HG02973 (cell line): Measurements from ENCODE around the gene BGLAP.

Experiments
- ATAC-seq: cut with Tn5 transposase; IDR thresholded peaks from one replicate; pipeline ENCODE4 v1.9.1; 2021; ENCODE audit warnings: moderate library complexity; ENCODE audit not compliant: unreplicated experiment

BGLAP gene

DNA sequence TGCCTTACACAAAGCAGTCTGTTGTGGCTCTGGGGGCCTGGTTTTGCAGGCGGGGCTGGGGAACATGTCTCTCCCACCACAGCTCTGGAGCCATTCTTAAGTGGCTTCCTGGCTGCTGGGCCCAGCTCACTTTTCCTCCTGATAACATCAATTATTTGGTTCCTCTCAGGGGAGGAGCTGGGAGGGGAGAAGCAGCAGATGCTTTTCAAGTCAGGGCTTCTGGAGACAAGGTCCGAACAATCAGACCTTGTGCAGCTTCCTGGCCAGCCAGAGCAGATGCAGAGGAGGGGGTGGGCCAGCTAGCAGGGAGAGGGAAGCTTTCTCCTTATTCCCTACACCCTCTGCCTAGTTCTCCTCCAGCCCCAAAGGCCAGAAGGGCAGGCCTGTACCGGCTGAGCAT, 9.5 kb downstream of the BGLAP start:
- no peak for ATAC-seq

DNA sequence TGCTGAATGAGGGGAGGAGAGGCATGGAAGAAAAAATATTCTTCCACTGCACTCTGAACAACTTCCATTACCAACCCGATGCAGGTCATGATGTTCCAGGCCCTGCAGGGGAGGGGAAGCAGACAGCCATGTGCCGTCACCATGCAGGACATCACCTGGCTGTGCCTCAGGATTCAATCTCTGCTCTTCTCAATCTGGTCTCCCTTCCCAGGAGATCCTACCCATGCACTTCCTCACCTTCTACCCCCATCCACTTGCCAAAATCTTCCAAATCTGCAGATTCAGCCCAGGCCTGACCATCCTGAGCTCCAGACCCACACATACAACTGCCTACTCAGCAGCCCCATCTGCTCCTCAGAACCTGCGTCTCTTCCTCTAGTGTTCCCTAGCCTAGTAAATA, 11.7 kb downstream of the BGLAP start:
- ATAC-seq, result no peak

DNA sequence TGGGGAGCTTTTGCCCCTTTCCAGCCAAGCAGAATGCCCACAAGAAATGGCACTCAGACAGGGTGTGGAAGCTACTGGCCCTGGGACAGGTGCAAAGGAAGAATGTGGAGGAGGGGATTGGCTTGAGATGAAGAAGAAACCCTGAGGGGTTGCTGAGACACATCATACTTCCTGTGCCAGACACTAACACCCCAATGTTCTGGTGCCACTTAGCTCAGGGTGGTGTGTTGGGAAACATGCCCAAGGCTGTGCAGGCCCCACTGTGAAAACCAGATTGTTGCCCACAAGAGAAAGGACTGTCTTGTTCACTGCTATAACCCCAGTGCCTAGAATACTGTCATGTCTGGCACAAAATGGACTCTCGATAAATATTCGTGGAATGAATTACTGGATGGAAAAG, 15.7 kb downstream of the BGLAP start:
- ATAC-seq, result no peak

DNA sequence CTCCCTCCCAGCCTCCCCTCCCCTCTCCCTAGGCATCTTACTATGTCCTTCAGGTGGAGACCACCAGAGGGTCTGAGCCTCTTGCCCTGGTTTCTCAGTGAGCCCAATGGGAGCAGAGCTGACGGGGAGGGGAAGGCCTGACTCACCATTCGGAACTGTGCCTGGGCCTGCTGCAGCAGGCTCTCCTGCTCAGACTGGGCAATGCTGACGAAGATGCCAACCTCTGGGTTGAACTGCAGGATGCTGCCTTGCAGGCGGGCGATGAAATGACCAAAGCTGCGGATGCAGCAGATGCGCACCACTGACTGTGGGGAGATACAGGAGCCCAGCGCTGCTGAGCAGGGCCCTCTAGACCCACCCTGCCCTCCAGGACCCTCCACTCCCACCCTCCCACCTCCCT, 16.9 kb downstream of the BGLAP start:
- ATAC-seq, result no peak

DNA sequence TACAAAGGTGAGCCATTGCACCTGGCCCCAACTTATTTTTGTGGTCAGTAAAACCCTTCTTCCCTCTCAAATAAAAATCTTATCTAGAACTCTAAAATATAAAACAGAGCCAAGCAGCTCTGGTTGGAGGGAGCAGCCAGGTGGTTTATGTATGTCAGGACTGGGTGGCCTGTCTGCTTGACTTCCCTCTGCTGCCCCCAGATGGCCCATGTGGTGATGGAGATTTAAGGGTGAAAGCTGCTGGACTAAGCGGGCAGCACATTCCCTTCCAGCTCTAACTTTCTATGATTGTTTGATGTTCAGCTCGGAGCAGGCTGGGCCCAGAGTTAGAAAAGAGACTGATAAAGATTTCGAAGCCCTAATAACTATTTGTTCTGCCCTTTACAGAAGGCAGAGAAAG, 17.8 kb downstream of the BGLAP start:
- ATAC-seq, result no peak

DNA sequence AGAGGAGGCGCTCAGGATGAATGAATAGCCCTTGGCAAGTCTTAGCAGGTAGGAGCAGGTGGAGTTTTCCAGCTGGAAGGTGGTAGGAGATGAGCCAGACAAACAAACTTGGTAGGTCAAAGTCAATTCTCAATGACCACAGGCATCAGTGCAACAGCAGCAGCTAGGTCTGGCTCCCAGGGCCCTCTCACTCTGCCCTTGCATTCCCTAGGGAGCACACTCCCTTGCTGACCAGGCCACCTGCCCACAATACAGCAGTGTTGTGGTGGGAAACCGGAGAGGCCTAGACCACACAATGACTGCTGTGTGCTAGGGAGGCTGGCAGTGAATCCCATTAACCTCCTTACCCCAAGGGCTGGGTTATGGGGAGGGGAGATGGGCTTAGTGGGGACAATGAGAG, 18.9 kb downstream of the BGLAP start:
- no peak for ATAC-seq

DNA sequence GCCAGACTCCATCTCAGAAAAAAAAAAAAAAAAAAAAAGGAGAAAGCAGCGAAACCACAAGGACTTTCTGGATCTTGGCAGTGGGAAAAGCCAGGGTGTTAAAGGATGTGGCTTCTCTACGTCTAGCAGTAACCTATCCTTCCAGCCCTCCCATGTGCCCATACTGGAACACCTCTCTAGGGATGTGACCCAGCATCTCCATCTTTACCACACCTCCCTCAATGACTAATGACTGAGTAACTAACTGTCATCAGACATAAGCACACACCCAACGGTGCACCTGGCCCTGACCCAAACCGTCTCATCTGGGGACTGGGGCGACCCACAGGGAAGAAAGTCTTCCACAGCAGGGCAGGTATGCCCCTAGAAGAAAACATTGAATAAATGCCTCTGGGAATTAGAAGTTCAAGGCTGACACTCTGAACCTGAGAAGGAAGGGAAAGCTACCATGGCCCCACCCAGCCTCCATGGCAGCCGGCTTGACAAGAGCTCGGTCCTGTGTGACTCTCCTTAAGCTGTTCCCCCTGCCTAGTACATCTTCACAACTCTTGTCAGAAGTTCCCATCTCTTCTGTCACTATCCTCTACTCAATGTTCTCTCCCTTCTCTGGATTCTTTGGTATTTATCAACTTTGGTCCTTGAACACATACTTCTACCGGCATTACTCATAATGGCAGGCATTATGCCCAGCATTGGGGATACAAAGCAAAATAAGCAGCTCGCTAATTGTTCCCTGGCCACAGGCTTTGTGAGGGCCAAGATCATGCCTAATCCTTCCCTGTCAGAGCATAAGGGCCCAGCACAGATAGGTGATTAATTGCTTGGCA, 20.7 kb downstream of the BGLAP start:
- ATAC-seq, result no peak

DNA sequence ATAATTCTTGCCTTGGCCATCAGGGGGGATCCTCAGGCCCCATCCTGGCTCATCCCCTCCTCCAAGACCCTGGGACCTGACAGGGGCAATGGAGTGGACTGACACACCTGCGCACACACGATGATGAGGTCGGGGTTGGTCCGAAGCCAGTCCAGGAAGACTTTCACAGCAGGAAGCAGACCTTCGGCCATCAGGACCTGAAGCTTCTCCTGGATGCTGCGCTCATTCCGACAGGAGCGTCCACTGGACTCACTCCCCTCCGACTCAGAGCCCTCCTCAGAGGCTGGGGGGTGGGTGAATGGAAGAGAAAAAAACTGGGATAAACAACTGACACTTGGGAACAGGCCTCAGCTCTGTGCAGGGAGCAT, 21.3 kb downstream of the BGLAP start:
- no peak for ATAC-seq

DNA sequence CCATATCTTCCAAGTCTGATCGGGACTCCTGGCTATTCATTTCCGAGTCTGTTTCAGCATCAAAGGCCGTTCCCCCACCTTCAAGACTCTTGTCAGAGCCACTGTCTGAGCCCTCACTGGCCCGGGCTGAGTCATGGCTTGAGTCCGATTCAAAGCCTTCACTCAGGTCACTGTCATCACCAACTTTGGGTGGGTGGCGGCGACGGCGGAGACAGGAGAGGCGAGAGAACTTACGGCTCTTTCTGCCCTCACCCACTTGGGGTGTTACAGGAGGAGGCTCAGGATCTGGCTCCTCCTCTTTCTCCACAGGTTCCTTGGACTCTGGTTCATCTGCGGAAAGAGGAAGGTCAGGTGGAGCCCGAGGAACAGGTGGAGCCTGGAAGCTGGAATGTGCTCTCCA, 24.1 kb downstream of the BGLAP start:
- ATAC-seq, result no peak

DNA sequence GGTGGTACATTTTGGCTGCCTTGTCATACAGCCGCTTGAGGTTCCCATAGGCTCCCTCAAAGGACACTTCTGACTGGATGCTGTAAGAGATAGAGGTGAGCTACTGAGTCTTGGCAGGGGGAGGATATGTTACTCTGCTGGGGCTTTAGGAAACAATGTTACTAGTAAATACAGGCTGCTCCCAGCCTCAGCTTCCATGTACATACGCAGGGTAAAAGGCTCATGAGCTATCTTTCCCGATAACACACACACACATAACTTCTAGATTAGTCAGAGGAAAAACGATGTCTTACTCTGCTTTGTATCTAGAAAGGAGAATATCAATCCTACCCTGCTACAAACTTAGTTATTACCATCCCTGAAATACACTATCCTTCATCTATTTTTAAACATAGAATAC, 26.4 kb downstream of the BGLAP start:
- ATAC-seq, result no peak

DNA sequence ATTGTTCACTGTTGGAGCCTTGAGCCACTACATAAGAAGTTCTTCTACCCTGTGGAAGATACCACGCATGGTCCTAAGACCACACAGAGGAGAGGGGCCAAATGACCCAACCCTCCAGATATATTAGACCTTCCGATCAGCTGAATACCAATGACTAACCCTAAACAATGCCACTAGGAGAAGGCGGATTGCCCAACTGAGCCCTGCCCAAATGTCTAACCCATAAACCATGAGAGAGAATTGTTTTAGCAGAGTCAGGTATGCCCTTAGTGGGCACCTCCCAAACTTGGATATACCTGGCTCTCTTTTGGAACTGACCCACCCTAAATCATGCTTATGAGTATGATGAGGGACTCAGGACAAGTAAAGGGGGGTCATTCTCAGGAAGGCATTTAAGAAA, 28.3 kb downstream of the BGLAP start:
- ATAC-seq, result no peak

DNA sequence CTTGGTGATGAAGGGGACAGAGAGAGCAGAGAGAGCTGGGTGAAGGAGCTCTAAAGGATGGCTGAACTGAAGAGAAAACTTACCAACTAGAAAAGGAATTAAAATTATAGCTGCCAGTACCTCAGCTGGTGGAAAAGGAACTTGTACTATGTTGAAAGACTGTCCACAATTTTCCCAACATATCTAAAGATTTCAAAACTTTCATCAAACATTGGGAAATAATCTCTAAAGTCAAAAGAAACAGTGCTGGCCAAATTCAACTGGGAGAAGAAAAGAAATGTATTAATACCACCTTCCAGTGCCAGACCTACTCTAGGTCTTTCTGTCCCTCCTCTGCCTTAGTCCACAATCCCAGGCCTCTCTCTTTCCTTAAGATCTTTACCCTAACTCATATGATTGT, 34.5 kb downstream of the BGLAP start:
- ATAC-seq, result no peak

DNA sequence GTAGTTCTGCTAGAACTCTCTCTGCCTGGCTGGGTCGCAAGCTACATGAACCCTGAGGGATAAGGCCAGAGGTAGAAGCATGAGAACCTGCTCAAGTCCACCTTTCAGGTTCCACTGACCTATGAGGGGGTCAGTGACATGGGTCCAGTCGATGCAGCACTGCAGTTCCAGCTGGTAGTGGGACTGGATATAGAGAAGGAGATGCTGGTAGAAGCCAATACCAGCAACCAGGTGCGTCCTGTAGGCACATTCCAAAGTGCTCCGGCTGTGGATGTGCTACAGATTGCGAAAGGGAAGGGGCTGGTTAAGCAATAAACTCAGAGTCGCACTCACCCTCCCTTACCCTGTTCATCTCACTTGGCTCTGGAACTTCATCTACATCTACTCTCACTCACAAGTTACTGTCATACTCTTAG, 35.0 kb downstream of the BGLAP start:
- no peak for ATAC-seq

DNA sequence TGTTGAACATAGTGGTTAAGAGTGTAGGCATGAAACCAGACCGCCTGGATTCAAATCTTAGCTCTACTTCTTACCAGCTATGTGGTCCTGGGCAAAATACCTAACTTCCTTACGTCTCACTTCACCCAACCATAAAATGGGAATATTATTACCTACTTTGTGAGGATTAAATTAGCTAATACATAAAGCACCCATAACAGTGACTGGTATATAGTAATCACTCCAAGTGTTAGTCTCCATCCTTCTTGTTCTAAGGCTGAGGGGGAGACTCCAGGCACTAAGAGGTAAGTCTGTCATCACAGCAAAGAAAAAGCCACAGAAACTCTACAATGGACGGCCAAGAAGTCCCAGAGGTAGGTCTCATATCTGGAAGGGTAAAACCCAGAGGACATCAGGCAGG, 37.9 kb downstream of the BGLAP start:
- ATAC-seq, result no peak

DNA sequence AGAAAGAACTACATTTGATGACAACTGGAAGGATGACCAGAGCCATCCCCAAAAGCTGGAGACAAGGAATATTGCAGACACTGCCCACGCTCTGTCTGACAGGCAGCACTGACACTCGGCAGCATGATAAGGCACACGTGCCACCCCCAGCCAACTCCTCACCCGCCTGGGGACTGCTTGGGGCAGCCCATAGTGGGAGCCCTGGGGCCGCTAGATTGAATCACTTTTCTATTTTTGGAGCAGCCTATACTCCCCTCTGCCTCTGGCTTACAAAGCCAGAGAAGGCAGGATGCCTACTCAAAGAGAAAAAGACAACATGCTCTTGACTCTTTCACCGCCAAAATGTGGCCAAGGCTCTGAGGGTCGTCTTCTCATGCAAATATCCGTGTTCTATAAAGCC, 39.3 kb downstream of the BGLAP start:
- peak; percentile 37 for ATAC-seq

DNA sequence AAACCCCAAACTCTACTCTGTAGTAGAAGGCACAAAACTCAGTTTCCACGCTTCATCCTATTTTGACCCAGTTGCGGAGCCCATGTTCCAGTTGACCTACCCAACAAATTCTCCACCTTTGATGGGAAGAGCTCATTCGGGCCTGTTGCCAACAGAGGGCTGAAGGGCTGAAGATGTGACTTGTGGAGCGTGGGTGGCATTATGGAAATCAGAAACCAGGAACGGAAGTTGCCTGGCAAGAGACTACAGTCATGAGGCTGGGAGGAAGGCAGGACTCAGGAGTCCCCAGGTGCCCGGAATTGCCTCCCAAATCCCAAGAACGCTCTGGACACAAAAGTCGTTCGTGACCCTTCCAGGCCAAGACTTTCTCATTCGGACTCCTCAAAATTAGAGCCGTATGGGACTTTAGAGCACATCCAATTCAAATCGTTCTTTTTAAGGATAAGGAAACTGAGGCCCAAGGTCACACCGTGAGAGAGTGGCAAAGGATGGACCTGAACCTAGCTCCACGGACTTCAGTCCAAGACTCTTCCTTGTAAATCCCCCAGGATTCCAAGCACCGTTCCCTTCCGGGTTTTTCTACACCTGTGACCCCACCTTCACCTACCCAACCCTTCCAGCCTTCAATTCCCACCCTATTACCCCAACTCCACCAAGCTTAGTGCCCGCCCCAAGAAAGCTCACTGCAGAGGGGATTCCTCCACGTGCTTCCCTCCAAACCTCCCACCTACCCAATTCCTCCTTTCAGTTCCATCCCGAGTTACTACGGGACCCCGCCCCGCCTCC, 39.9 kb downstream of the BGLAP start:
- ATAC-seq, result no peak

DNA sequence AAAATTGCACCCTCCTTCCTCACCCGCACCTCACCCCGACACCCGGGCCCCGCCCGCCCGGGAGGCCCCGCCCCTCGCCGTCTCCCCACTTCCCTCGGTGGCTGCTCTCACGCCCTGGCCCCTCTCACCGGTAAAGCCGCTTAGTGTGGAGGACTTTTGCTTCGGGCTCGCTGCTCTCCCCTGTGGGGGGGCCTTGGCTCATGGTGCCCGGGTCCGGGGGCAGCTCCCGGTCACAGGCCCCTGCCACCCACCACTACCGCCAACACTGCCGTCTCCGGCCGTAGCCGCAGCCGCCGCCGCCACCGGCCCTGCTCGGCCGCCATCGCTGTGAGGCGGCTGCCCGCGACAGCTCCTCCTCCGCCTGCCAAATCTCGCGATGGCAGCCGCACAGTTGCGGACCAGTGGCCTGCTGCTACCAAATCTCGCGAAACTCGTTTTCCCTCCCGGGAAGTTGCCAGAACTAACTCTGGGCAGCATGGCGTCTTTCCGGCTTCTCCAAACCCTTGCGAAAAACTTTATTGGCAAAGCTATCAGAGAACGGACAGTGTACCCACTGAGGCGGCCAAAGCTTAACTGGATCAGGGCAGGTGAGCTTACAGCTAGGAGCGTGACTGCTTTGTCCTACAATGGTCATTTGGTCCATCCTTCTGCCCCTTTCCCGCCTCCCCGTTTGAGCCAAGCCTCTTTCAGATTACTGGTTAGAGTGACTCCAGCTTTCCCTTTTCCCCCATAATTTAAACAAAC, 40.7 kb downstream of the BGLAP start, which contains the start of gene SMG5:
SMG5 (minus strand) TSS at position 347 of the 744 bp plus-strand sequence; CDS start at position 202, 145 bp downstream.
- peak; percentile 70 for ATAC-seq

DNA sequence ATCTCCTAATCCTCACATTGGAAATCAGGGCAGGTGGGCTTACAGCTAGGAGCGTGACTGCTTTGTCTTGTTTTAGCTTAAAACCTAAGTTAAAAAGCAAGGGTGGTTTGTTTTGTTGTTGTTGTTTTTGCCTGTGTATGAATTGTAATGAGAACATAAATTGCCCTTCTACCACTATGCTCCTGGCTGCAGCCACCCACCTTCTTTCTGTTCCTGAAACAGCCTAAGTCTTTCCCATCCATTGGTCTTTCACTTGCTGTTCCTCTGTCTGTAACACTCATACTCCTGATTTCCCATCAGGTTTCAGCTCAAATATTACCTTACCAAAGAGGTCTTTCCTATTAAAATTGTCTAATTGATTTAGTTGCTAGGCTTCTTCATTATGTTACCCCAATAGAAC, 41.5 kb downstream of the BGLAP start:
- no peak for ATAC-seq

DNA sequence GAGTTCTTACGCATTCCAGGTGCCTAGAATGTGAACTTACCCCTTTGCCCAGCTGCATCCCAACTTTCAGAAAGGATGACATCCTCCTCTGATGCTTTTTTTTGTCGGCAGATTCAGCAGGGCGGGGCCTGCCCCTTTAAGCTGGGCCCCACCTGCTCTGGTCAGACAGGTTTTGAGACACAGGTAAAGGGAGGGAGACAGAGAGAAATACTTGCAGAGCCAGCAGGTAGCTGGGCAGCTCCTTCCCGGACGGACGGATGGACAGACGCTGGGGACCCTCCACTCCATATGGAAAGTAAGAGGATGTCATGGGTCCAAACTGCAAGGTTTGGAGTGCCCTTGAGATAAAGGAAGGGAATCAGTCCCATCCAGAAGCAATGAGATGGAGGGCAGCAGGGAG, 42.1 kb downstream of the BGLAP start, which contains the start of gene TMEM79:
TMEM79 (plus strand) TSS at position 214 of the 400 bp plus-strand sequence. CDS start 902 bp downstream, outside the sequence.
- no peak for ATAC-seq

DNA sequence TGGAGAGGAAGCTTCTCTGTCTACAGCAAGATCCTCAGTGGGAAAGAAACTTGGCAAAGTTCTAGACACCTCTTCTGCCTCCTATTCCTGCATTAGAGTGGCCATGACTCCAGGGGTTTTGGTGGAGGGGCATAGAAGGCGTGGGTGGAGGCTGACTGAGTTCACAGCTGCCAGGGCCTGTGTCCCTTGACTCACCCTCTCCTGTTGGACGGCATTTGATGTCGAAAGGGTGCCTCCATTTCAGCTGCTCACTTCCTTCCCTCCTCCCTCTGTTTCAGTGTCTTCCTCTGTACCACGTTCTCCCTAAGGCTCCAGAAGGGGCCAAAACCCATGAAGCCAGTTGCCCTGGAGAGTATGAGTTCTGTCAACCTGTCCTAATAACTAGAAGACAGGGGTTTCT, 42.8 kb downstream of the BGLAP start:
- ATAC-seq, result no peak

DNA sequence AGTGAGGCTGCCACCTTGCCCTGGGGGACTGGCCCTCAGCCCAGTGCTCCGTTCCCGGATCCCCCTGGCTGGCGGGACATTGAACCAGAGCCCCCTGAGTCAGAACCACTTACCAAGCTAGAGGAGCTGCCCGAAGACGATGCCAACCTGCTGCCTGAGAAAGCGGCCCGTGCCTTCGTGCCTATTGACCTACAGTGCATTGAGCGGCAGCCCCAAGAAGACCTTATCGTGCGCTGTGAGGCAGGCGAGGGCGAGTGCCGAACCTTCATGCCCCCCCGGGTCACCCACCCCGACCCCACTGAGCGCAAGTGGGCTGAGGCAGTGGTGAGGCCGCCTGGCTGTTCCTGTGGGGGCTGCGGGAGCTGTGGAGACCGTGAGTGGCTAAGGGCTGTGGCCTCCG, 43.5 kb downstream of the BGLAP start:
- no peak for ATAC-seq
